ENCODE data around the gene SLC38A1.

DNA sequence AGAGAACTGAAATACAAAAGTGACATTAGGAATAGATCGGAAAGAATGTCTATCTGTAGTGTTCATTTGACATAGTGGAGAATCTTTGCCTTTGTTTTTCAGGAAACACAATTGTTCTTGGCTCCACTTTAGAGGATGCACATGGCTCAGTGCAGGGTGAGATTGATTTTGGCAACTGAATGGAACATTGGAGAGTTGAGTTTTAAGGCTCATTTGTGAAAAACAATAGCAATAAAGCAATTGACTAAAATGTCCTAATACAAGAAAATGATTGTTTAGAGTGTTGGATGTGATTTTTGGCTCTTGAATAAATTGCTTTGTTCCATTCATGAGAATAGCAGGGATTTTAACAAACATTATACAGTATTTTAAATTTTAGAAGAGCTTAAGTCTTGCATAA, 116.4 kb downstream of the SLC38A1 start:
- TF ChIP-seq, protein P1, sequence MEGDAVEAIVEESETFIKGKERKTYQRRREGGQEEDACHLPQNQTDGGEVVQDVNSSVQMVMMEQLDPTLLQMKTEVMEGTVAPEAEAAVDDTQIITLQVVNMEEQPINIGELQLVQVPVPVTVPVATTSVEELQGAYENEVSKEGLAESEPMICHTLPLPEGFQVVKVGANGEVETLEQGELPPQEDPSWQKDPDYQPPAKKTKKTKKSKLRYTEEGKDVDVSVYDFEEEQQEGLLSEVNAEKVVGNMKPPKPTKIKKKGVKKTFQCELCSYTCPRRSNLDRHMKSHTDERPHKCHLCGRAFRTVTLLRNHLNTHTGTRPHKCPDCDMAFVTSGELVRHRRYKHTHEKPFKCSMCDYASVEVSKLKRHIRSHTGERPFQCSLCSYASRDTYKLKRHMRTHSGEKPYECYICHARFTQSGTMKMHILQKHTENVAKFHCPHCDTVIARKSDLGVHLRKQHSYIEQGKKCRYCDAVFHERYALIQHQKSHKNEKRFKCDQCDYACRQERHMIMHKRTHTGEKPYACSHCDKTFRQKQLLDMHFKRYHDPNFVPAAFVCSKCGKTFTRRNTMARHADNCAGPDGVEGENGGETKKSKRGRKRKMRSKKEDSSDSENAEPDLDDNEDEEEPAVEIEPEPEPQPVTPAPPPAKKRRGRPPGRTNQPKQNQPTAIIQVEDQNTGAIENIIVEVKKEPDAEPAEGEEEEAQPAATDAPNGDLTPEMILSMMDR (IDR thresholded peaks at IDR 0.05), result no peak
- no peak for TF ChIP-seq POLR2A (IDR thresholded peaks at IDR 0.05)

Data from sigmoid colon (tissue), 3 donors.